ENCODE measurements around the gene CREB1.

GRCh38 chr2:207497596-207497995 lies 32.2 kb upstream of the CREB1 start:
- no peak for TF ChIP-seq CTCF (IDR thresholded peaks at IDR 0.05)
- TF ChIP-seq POLR2A (IDR thresholded peaks at IDR 0.05), result no peak

All from heart left ventricle (tissue), 13 donors.